Choroid plexus epithelial cell (primary cell): Measurements from ENCODE around the gene SAMD4A.

Experiments
- DNase-seq: peaks from one replicate; pipeline ENCODE4 v3.0.0-alpha.2; 2010; ENCODE audit warnings: low read depth
- H3K4me3 ChIP-seq: 2 replicates; pipeline ENCODE4 v1.5.1; 2011; ENCODE audit warnings: low read depth, mild to moderate bottlenecking, control low read depth, low read length, moderate library complexity
- TF ChIP-seq, protein P1 (sequence below): conservative IDR thresholded peaks from 2 replicates; pipeline ENCODE4 v1.5.1; 2011; ENCODE audit warnings: low read depth, mild to moderate bottlenecking, control low read depth, inconsistent platforms, low read length, moderate library complexity

The SAMD4A gene

DNA sequence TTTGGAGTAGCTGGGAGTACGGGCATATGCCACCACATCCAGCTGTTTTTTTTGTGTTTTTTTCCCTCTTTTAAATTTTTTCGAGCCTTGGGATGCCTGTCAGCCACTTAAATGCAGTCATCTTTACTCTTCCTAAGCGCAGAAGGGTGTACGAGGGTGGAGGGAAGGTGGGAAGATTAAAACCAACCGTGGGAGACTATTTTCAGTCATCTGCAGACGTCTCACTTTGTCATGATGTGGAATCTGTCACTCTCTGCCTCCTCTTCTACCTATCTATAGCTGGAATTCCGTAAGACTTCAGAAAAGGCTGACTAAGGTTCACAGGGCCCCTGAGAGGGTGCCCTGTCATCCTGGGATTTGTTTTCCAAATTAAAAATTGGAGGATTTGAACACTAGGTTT is 105.3 kb downstream of the SAMD4A start:
- H3K4me3 ChIP-seq: no peak overlapping the region
- TF ChIP-seq, protein P1, sequence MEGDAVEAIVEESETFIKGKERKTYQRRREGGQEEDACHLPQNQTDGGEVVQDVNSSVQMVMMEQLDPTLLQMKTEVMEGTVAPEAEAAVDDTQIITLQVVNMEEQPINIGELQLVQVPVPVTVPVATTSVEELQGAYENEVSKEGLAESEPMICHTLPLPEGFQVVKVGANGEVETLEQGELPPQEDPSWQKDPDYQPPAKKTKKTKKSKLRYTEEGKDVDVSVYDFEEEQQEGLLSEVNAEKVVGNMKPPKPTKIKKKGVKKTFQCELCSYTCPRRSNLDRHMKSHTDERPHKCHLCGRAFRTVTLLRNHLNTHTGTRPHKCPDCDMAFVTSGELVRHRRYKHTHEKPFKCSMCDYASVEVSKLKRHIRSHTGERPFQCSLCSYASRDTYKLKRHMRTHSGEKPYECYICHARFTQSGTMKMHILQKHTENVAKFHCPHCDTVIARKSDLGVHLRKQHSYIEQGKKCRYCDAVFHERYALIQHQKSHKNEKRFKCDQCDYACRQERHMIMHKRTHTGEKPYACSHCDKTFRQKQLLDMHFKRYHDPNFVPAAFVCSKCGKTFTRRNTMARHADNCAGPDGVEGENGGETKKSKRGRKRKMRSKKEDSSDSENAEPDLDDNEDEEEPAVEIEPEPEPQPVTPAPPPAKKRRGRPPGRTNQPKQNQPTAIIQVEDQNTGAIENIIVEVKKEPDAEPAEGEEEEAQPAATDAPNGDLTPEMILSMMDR: no peak
- DNase-seq: no peak

DNA sequence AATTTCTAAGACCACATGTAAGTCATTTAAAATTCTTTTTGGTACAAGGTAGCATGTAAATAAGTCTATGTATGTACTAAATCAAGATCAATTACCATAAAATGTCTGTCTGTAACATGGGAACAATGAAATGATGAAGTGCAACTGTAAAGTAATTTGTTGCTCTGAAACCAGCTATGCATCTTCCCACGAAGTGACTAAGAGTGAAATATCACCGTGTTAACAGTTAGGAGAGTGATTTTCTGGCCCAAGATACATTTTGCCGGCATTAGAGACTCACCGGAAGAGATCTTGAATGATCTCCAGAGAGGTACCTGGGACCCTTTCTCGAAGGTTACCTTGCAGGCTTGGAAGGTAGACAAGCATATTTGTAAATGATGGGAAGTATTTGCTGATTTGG is 105.8 kb downstream of the SAMD4A start:
- no peak overlapping the region for H3K4me3 ChIP-seq
- no peak for DNase-seq
- TF ChIP-seq, protein P1: no peak

DNA sequence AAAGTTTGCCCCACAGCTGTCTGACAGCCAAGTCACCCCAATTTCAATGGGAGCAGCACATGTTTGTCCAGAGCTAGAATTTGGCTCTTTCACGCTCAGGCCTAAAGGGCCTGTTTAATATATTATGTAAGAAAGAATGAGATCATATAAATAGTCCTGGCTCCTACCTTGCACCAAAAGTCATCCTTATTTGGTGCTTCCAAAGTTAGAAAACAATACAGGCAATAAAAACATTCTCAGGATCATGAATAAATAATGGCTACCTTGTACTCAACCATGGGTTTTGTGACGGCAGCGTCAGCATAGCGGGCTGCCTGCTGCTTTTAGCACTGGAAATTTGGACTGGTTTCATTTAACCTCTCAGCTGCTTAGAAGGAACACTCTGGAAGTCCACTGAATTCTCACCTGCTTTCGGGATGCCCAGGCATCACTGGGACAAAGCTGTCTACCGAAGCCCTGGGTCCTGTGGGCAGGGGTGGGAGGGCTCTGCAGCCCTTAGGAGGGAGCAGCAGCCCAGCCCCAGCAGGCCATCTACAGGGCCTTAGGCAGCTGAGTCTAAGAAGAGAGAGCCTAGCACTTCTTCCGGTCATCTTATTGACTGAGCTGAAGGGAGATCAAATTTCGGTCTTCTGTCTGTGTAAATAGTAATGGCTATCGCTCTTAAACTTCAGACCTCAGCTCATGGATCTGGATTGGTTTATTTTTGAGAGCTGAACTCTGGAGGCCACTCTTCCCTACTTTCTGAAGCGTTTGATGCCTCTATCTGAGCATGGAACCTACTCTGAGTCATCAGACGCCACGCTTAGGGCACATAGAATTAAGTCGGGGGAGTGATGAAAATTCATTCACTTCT is 106.5 kb downstream of the SAMD4A start:
- TF ChIP-seq, protein P1: peak; percentile 6
- peak; percentile 74 for DNase-seq
- H3K4me3 ChIP-seq: no peak overlapping the region

DNA sequence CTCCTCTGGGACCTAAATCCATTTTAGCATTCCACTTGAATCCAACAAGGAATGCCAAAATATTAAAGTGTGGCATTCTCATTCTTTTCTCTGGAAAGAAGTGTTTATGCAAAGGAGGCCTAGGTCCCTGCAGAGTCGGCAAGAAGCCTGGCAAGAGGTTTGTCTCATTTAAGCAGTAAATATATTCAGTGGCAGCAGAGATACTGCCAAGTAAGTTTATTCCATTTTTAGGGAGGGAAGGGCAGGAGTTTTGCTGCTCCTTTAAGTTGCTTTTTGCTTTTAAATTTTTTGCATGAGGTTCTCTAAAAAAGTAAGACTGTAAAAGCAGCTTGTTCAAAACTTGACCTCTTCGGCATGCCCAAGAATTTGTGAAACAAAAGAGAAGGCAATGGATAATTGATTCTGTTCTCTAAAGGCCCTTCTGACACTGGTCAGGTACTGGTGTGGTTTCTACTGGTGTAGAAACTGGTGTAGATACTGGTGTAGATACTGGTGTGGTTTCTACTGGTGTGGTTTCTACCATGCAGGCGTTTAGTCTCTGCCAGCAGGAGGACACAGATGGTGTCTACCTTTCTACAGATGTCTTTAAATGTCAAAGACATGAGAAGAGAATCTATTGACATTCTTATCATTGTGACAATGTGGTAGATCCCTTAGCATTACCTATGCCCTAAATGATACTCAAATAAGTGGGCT is 107.3 kb downstream of the SAMD4A start:
- TF ChIP-seq, protein P1: no peak
- no peak for DNase-seq
- H3K4me3 ChIP-seq: no peak overlapping the region

DNA sequence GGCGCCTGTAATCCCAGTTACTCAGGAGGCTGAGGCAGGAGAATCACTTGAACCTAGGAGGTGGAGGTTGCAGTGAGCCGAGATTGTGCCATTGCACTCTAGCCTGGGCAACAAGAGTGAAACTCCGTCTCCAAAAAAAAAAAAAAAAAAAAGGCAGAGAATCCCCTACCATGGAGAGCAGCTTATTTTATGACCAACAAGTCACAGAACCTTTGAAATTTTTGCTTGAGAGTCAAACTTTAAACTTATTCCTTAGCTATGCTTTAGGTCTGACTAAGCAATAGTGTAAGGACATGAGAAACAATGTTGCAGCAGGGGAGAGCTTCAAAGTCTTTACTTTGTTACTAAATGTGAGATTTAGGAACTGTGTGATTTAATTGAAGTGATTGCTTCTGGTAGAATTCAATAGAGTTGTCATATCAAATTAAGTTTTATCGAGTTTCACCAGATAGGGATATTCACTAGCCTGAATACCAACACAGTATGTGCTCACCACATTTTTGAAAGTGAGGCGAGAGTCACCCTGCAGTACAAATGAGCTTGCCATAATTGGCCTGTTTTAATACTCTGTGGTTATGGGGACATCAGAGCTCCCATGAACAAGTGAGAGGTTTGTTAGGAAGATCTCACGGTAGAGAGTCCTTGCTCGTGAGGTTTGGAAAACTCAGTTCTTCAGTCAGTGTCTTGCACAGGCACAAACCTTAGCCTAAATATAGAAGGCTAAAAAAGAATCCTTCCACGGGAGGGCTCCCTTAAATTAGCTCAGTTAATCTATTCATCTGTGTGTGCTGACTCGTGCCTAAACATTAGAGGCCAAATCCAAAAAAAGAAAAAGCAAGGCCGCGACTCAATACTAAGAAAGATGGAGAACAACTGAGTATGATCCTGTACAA is 108.6 kb downstream of the SAMD4A start:
- TF ChIP-seq, protein P1: no peak
- no peak overlapping the region for H3K4me3 ChIP-seq
- DNase-seq: no peak

DNA sequence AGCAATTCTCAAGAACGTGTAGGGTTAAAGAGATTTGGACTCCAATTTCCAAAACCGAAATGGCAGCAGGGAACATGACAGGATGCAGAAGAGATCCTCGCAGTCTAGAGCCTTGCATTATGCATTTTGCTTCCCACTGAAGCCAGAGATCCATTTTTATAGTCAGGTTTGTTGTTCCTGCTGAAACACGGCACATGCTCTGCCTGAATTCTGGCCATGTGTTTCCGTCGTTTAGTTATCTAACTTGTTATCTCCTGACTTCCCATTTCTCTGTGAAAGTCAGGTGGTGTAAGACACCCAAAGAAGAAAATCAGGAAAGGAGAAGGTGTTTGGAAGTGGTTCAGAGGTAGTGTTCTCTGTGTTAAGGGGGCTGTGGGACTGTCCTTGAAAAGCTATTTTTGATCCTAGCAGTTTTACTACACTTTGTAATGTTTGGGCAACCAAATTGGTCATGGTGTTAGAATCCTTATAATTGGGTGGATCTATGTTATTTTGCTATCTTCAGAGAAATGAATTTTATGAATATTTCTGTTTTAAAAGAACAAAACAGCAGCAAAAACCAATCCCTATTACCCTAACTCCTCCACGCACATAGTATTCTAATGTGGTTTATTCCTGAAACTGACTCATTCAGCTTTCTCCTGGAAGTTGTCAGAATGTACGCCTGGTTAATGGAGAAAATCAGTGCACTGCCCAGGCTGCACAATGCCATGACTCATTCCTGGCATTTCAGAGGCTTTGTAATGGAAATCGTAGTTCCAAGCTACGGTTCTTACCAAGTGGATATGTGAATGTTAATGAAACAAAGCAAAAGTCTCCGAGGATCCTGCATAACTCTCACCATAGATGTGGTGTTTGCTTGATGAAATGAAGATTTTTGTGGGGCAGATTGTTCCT is 110.1 kb downstream of the SAMD4A start:
- DNase-seq: peak; percentile 93
- no peak overlapping the region for H3K4me3 ChIP-seq
- TF ChIP-seq, protein P1: no peak
